GM18517 (cell line): ENCODE measurements around the gene GLS.
A peak's percentile ranks its signal among the peaks of the same experiment; 100 is the strongest.
"Not testable (repeated sequence)": the region's sequence is repeated elsewhere in the genome, so short reads cannot be mapped to it uniquely, and the experiment has no call there.

Experiments
- ATAC-seq: cut with Tn5 transposase; IDR thresholded peaks from one replicate; pipeline ENCODE4 v1.9.1; 2021; ENCODE audit warnings: mild to moderate bottlenecking, moderate library complexity; ENCODE audit not compliant: unreplicated experiment

GLS gene

DNA sequence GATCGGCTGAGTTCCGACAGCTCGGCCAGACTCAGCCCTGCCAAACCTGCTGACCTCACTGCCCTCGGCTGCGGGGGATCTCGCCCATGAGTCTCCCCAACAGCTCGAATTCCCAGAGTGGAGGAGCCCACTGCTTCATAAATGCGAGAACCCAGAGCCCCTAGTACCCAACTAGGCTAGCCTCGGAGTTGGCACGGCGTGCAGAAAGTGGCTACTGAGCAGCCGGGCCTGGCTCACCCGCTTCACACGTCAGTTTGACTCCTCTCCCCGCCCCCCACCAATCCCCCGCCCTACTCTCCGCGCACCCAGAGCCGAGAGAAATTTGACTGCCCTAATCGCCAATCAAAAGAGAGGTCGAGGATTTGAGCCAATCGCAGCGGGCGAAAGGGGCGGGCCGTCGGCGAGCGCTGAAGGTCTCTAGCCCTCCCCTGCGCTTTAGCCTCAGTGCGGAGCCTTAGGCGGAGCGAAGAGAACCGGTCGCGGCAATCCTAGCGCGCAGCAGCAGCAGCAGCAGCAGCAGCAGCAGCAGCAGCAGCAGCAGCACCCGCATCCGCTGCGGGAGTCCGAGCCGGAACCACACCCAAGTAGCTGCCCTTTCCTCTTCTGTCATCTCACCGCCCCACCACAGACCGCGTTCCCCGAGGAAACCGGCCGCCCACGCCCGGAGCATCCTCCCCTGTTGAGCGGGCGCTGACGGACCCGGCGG lies at the start of gene GLS:
TSS of gene GLS (plus strand) at position 444 of the 706 bp plus-strand sequence. CDS start 264 bp downstream, outside the sequence.
- peak; percentile 70 for ATAC-seq

- ATAC-seq = no peak
Measured at GRCh38 chr2:190831941-190832340, 48.7 kb upstream of the GLS start.

- no peak for ATAC-seq
Measured at GRCh38 chr2:190834890-190835208, 45.8 kb upstream of the GLS start.

DNA sequence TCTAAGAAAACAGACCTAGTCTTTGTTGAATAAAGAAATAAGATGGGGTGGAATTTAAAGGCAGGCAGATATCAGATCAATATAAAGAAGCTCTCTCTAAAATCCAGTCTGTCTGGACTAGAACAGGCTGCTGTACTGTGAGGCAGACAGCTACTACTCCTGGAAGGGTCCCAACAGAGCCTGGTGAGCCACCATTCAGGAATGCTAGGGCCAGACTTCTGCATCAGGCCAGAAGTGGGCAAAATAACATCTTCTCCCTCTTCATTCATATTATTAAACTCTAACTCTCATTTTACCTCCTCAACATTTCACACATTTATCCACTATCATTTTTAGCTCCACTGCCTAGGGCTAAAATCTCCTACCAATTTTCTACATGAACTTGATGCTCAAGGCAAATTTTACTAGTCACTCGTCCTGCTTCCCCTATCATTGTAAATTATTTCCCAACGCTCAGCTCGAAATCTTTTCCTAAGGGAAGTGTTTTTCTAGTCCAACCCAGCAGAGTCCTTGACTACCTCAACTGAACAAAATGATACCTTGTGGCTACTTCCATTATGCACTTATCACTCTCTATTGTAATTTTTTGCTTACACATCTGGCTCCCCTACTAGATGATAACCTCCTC lies 45.2 kb upstream of the GLS start:
- no peak for ATAC-seq

GRCh38 chr2:190836767-190837166 lies 43.9 kb upstream of the GLS start:
- no peak for ATAC-seq

DNA sequence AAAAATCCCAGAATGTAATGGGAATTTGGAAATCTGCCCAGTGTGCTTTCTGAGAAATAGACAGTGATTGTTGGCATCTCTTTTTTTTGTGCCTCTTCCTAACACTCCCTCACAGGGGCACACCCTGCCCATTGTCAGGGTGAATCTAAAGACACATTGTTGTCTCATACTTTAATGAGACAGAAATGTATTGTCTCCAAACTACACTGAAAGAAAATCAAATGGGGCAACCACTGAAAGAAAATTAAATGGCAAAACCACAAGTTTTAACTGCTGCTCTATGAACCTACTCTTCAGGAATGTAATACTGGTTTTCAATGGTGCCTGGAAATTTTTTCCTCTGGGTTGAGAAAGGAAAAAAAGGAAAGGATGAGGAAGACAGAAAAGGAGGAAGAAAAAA lies 43.2 kb upstream of the GLS start:
- no peak for ATAC-seq

GRCh38 chr2:190837952-190838361 lies 42.7 kb upstream of the GLS start:
- no peak for ATAC-seq

DNA sequence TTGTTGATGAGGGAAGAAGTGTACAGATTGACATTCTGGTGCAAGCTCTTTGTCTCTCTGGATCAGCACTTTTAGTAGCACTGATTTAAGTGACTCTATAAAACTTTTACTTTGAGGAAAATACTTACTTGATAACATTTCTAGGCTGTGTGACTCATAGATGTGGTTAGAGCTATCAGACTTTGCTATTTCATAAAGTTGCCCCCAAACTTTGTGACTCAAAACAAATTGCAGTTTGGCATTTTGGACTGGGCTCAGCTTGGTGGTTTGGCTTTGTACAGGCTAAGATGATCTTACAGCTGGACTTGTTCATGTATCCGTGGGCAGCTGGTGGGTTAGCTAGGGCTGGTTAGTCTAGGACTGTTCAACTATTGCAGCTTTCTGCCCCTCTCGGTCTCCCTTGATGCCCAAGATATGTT lies 42.1 kb upstream of the GLS start:
- no peak for ATAC-seq

- no peak for ATAC-seq
Measured at GRCh38 chr2:190840569-190841172, 40.0 kb upstream of the GLS start.

GRCh38 chr2:190841707-190842505 lies 38.7 kb upstream of the GLS start:
- no peak for ATAC-seq

DNA sequence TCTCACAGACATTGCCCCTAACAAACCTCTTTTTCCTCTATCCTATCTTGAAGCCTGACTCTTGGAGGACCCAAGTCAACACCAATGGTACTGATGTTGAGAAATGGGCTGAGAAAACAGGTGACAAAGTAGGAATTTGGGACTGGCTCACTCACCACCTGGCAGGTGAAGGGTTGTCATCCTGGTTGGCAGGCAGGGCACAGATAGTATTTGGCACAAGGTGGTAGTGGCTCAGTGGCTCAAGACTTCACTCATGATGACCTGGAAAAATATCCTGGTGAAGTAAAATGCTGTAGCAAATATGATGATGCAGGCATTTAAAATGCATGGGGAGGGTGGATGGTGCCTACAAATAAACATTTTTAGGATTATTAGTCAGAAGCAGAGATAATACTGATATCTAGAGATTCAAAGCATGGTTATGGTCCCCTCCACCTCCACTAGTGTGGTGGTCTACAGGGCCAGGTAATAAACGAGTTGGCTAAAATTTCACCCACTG lies 38.0 kb upstream of the GLS start:
- no peak for ATAC-seq

DNA sequence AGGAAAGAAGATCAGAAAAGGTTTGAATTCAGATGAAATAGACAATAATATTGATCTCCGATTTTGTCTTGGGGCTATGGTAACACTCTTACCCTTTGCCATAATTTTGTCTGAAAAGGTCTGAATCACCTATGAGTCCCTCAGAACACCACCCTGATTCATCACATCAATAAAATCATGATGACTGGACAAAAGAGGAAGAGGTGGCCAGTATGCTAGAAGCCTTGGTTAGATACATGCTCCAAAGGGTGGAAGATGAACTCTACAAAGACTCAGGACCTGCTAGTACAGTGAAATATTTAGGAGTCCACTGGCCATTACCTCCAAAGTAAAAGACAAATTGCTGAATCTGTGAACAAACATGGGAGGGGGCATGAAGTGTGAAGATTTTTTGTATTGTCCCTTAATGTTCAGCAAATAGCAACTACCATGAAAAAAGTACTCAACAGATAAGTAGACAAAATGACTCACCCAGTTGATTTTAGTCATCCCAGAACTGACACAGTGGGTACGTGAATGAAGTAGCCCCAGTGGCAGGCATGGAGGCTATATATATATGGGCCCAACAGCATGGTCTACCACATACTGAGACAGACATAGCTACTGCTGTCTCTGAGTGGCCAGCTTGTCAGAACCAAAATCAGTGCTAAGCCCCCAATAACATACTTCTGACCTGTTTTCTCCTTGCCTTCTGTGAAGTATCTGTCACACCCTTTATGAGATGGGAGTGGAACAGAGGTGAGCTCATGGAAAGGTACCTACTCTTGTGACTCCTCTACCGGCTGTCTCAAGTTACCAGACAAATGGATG lies 36.5 kb upstream of the GLS start:
- ATAC-seq = peak; percentile 93

- ATAC-seq = no peak
Measured at GRCh38 chr2:190844700-190845401, 35.8 kb upstream of the GLS start.

GRCh38 chr2:190846746-190847145 lies 33.9 kb upstream of the GLS start:
- no peak for ATAC-seq

- no peak for ATAC-seq
Measured at GRCh38 chr2:190847504-190848081, 33.0 kb upstream of the GLS start.

DNA sequence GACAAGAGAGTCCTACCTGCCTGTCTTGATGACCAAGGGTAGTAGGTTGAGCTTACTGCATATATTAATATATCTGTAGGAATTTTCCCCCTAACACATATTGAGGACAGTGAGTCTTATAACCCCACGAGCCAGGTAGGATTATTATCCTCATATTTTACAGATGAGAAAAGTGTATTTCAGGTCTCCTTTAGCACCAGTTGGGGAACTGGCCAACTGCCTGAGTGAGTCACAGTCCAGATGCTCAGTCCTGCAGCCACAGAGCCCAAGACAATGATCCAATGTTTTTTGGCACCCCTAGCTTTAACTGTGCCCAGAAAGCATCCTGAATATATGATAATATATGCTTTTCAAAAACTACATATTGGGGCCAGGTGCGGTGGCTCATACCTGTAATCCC lies 30.8 kb upstream of the GLS start:
- no peak for ATAC-seq

GRCh38 chr2:190853022-190853421 lies 27.6 kb upstream of the GLS start:
- not testable (repeated sequence) for ATAC-seq

GRCh38 chr2:190853531-190854383 lies 26.9 kb upstream of the GLS start:
- peak; percentile 66 for ATAC-seq

DNA sequence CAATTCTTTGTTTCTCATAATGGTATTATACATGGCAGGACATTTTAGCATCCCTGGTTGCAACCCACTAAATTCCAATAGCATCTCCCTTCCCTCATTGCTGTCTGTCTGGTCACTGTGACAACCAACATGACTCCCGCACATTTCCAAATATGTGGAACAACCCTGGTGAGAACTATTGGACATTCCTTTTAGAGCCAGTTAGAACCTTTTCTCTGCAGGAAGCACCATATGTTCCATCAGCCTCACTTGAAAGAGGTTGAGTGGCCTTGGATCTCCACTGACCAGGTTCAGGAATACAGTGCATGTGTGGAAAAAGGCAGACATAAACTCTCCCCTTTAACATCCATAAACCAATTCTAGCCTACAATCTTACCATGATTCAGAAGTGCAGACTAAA lies 25.9 kb upstream of the GLS start:
- no peak for ATAC-seq
